Mesendoderm (in vitro differentiated cells): ENCODE data around the gene DPYD.
A peak's percentile ranks its signal among the peaks of the same experiment; 100 is the strongest.

ENCODE experiments used
- DNase-seq: peaks from one replicate; pipeline ENCODE4 v3.0.0; 2013
- H2AK5ac ChIP-seq: 2 replicates; pipeline ENCODE4 v1.6.1; 2013; ENCODE audit warnings: low read length, inconsistent platforms
- H2BK120ac ChIP-seq: 2 replicates; pipeline ENCODE4 v1.6.1; 2013; ENCODE audit warnings: low read depth, mild to moderate bottlenecking, low read length, moderate library complexity, mixed read lengths
- H2BK15ac ChIP-seq: replicated peaks from 2 replicates; pipeline ENCODE4 v1.6.1; 2013; ENCODE audit warnings: low read depth, mild to moderate bottlenecking, moderate library complexity
- H2BK5ac ChIP-seq: 2 replicates; pipeline ENCODE4 v1.6.1; 2013; ENCODE audit warnings: low read length, inconsistent platforms
- H3K18ac ChIP-seq: 2 replicates; pipeline ENCODE4 v1.6.1; 2013; ENCODE audit warnings: mild to moderate bottlenecking, low read length, mixed read lengths
- H3K23ac ChIP-seq: one replicate; pipeline ENCODE4 v1.6.1; 2013; ENCODE audit warnings: low read length
- H3K27ac ChIP-seq: 2 replicates; pipeline ENCODE4 v1.5.1; 2013; ENCODE audit warnings: low read depth, mild to moderate bottlenecking, inconsistent platforms, low read length, moderate library complexity
- H3K27me3 ChIP-seq: 2 replicates; pipeline ENCODE4 v1.6.1; 2013; ENCODE audit warnings: low read length, control low read depth, mild to moderate bottlenecking, inconsistent platforms; ENCODE audit not compliant: insufficient read depth, poor library complexity
- H3K36me3 ChIP-seq: 2 replicates; pipeline ENCODE4 v1.6.1; 2013; ENCODE audit warnings: low read length, inconsistent platforms; ENCODE audit not compliant: control insufficient read depth, insufficient read depth
- H3K4ac ChIP-seq: one replicate; pipeline ENCODE4 v1.6.1; 2013; ENCODE audit warnings: low read depth, mild to moderate bottlenecking, low read length, moderate library complexity
- H3K4me1 ChIP-seq: 2 replicates; pipeline ENCODE4 v1.6.1; 2013; ENCODE audit warnings: low read depth, low read length, inconsistent platforms; ENCODE audit not compliant: control insufficient read depth
- H3K4me2 ChIP-seq: 2 replicates; pipeline ENCODE4 v1.6.1; 2013; ENCODE audit warnings: low read length
- H3K4me3 ChIP-seq: 2 replicates; pipeline ENCODE4 v1.5.1; 2013; ENCODE audit warnings: mild to moderate bottlenecking, low read length
- H3K56ac ChIP-seq: one replicate; pipeline ENCODE4 v1.6.1; 2013; ENCODE audit warnings: low read length
- H3K79me1 ChIP-seq: 2 replicates; pipeline ENCODE4 v1.6.1; 2013; ENCODE audit warnings: low read length, inconsistent platforms
- H3K79me2 ChIP-seq: 2 replicates; pipeline ENCODE4 v1.6.1; 2013; ENCODE audit warnings: mild to moderate bottlenecking, low read length; ENCODE audit not compliant: control insufficient read depth, insufficient read depth
- H3K9ac ChIP-seq: 2 replicates; pipeline ENCODE4 v1.6.1; 2013; ENCODE audit warnings: low read length, inconsistent platforms
- H4K5ac ChIP-seq: one replicate; pipeline ENCODE4 v1.6.1; 2013; ENCODE audit warnings: low read length
- H4K8ac ChIP-seq: one replicate; pipeline ENCODE4 v1.6.1; 2013; ENCODE audit warnings: low read depth, mild to moderate bottlenecking, control low read depth, low read length, moderate library complexity
- WGBS: extraction: QIAGEN DNeasy Blood & Tissue Kit; methylation state at CpG from one replicate; pipeline ENCODE4 v1.1.7; 2013; ENCODE audit warnings: low lambda C conversion rate, missing lambda C conversion rate; ENCODE audit not compliant: insufficient coverage; ENCODE audit errors: extremely low coverage; 5-methylcytosine and 5-hydroxymethylcytosine counted together

The DPYD gene

DNA sequence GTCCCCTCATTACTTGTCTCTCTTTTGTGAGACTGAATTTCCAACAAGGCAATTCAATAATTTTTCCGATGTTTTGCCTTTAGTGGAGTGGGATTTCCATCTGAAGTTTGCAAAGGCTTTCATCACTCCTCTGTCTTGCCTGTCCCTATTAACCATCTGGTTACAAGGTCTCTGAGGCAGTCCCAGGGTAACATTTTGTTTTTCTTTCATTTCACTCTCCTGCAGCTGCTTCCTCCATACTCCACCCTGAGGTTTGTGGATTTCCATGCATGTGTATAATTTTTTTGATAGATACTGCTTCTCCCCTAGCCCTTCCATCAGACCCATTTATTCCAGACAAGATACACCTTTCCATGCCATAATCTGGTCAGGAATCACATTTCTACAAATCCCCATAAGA is 832.4 kb downstream of the DPYD start:
- Histone ChIP-seq H4K5ac (no peak overlapping the region), H2BK5ac (no peak overlapping the region), H3K4me3 (no peak overlapping the region), H4K8ac (no peak overlapping the region), H3K4ac (no peak overlapping the region), H3K23ac (no peak overlapping the region), H3K27me3 (no peaks in the 10 kb centered on the region), H2AK5ac (no peak overlapping the region), H3K27ac (no peak overlapping the region), H2BK15ac (no peak overlapping the region), H3K36me3 (no peaks in the 10 kb centered on the region), H3K4me2 (no peak overlapping the region), H3K79me2 (no peaks in the 10 kb centered on the region), H3K4me1 (no peaks in the 10 kb centered on the region), H2BK120ac (no peak overlapping the region), H3K56ac (no peak overlapping the region), H3K9ac (no peak overlapping the region), H3K79me1 (no peaks in the 10 kb centered on the region), H3K18ac (no peak overlapping the region)
- no CpG with 5 or more reads among the region's 1 CpG for WGBS
- no peak for DNase-seq

DNA sequence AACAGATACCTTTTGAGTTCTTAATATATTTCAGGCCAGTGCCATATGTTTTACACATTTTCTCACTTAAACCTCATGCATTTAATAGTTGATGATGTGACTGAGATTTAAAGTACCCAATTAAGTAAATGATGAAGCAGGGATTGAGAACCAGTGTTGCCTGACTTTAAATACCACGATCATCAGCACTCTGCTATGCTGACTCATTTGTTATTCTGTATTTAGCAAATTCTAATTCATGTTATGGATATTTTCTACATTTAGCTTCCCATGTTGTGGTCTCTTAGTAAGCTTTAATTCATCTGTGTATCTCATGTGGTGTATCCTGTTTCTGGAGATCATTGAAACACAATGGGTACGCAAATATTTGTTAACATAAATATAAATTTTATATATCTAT is 836.3 kb downstream of the DPYD start:
- H3K4me2 ChIP-seq: no peak overlapping the region
- no peak overlapping the region for H2BK120ac ChIP-seq
- no peak overlapping the region for H2AK5ac ChIP-seq
- no peak overlapping the region for H2BK5ac ChIP-seq
- no peaks in the 10 kb centered on the region for H3K4me1 ChIP-seq
- H3K27me3 ChIP-seq: no peaks in the 10 kb centered on the region
- no peak overlapping the region for H2BK15ac ChIP-seq
- no peak overlapping the region for H3K9ac ChIP-seq
- DNase-seq: no peak
- no peak overlapping the region for H3K56ac ChIP-seq
- no peaks in the 10 kb centered on the region for H3K79me2 ChIP-seq
- no peak overlapping the region for H3K18ac ChIP-seq
- H4K5ac ChIP-seq: no peak overlapping the region
- no peaks in the 10 kb centered on the region for H3K79me1 ChIP-seq
- no CpG with 5 or more reads among the region's 2 CpGs for WGBS
- H3K36me3 ChIP-seq: no peaks in the 10 kb centered on the region
- H3K23ac ChIP-seq: no peak overlapping the region
- no peak overlapping the region for H3K27ac ChIP-seq
- H4K8ac ChIP-seq: no peak overlapping the region
- H3K4me3 ChIP-seq: no peak overlapping the region
- H3K4ac ChIP-seq: no peak overlapping the region

DNA sequence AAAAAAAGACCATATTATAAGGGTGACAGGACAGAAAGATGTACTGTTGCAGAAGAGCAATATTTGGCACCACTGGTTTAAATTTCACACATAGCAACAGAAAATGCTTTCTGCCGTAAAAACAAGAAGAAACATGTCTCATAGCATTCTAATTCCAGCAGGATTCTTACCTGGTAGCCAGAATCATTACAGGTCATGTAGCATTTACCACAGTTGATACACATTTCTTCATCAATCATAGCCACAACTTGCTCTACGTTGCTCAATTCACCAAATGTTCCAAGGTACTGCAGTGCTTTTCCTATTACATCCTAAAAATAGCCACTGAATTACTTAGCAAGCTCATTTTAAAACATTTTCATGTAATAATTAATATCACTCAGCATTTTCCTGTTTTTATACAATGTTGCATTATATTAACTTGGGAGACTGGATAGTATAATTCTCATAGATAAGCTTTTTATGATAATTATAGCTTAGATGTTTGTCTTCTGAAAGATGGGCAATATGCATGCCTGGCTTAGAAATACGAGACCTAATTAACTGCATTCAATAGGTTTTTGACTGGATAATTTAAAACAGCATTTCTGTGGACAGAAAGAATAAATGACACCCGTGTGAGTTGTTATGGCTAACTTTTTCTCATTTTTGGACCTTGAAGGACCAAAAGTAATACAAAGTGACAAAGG is 838.5 kb downstream of the DPYD start:
- H3K18ac ChIP-seq: no peak overlapping the region
- H2BK15ac ChIP-seq: no peak overlapping the region
- H3K4me3 ChIP-seq: no peak overlapping the region
- H4K5ac ChIP-seq: no peak overlapping the region
- H3K4ac ChIP-seq: no peak overlapping the region
- H3K9ac ChIP-seq: no peak overlapping the region
- no peak overlapping the region for H2BK5ac ChIP-seq
- no peak overlapping the region for H3K56ac ChIP-seq
- H3K4me2 ChIP-seq: no peak overlapping the region
- no peaks in the 10 kb centered on the region for H3K27me3 ChIP-seq
- H3K36me3 ChIP-seq: no peaks in the 10 kb centered on the region
- no peak overlapping the region for H2BK120ac ChIP-seq
- no peak for DNase-seq
- no peaks in the 10 kb centered on the region for H3K79me2 ChIP-seq
- WGBS: no CpG with 5 or more reads among the region's 4 CpGs
- H3K23ac ChIP-seq: no peak overlapping the region
- H2AK5ac ChIP-seq: no peak overlapping the region
- H3K27ac ChIP-seq: no peak overlapping the region
- no peaks in the 10 kb centered on the region for H3K79me1 ChIP-seq
- H3K4me1 ChIP-seq: no peaks in the 10 kb centered on the region
- no peak overlapping the region for H4K8ac ChIP-seq

DNA sequence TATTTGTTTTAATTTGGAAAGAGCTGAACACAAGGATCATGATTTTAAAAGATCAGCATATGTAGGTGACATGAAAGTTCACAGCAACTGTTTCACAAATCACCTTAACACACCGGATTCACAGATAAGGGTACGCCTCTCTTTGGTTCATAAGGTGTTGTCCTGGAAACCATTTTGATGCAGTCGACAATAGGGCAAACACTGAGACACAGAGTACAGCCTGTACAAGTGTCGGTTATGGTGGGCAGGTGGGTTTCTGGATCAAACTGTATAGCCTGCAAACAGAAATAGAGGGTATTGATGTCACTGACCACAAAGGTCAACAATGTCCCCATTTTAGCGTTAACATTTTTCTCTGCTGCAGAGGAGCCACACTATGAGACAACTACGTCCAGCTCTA is 842.0 kb downstream of the DPYD start:
- Histone ChIP-seq H3K4me3 (no peak overlapping the region), H3K4me1 (no peaks in the 10 kb centered on the region), H3K79me2 (no peaks in the 10 kb centered on the region), H3K4ac (no peak overlapping the region), H3K27ac (no peak overlapping the region), H2BK120ac (no peak overlapping the region), H3K56ac (no peak overlapping the region), H2AK5ac (no peak overlapping the region), H2BK5ac (no peak overlapping the region), H3K23ac (no peak overlapping the region), H3K79me1 (no peaks in the 10 kb centered on the region), H3K36me3 (no peaks in the 10 kb centered on the region), H3K18ac (no peak overlapping the region), H3K9ac (no peak overlapping the region), H4K8ac (no peak overlapping the region), H4K5ac (no peak overlapping the region), H3K4me2 (no peak overlapping the region), H2BK15ac (no peak overlapping the region), H3K27me3 (no peaks in the 10 kb centered on the region)
- WGBS: no CpG with 5 or more reads among the region's 6 CpGs
- no peak for DNase-seq

DNA sequence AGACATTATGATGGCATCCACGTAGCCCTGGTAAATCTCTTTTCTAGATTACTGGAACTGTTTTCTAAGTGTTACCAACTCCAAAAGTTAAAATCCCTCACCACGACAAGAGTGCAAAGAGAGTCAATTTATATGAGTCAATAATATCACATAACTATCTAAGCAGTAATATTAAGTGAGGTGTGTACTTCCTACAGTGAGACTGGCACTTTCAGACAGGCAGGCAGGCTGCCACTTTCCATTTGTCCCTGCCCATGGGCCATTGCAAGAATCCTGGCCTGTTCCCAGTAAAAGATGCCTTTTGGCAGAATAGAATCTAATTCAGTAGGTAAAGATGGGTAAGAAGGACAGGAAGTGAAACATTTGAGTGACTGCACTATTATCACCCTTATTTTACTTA is 843.6 kb downstream of the DPYD start:
- Histone ChIP-seq H3K4me2 (no peak overlapping the region), H3K56ac (no peak overlapping the region), H2AK5ac (no peak overlapping the region), H3K4ac (no peak overlapping the region), H3K23ac (no peak overlapping the region), H3K79me1 (no peaks in the 10 kb centered on the region), H3K27ac (no peak overlapping the region), H2BK15ac (no peak overlapping the region), H4K8ac (no peak overlapping the region), H3K27me3 (no peaks in the 10 kb centered on the region), H3K18ac (no peak overlapping the region), H4K5ac (no peak overlapping the region), H2BK5ac (no peak overlapping the region), H3K4me1 (no peaks in the 10 kb centered on the region), H3K36me3 (no peaks in the 10 kb centered on the region), H3K4me3 (no peak overlapping the region), H2BK120ac (no peak overlapping the region), H3K9ac (no peak overlapping the region), H3K79me2 (no peaks in the 10 kb centered on the region)
- WGBS: no CpG with 5 or more reads among the region's 2 CpGs
- DNase-seq: no peak

DNA sequence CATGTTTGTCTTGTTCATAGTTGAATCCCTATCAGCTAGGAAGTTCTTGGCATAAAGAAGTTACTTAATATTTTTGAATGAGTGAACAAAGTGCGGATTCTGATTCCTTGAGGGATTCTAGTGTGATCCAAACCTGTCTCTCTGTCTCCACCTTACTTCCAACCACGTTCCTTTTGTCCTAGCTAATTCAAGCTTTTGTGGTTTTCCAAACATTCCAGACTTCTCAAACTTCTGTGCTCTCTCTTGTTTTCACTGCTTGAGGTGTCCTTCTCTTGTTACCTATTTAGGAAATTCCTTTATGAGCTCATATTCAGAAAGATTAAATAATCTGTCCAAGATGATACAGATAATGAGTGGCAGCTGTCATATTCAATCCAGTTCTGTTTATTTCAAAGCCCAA is 846.1 kb downstream of the DPYD start:
- no peak overlapping the region for H3K27ac ChIP-seq
- no peak overlapping the region for H2BK5ac ChIP-seq
- peak overlapping the region; percentile 93 for H4K8ac ChIP-seq
- no peak overlapping the region for H3K4ac ChIP-seq
- no peak for DNase-seq
- no peak overlapping the region for H2BK15ac ChIP-seq
- no peak overlapping the region for H3K18ac ChIP-seq
- no peaks in the 10 kb centered on the region for H3K27me3 ChIP-seq
- no peak overlapping the region for H3K56ac ChIP-seq
- H3K79me2 ChIP-seq: no peaks in the 10 kb centered on the region
- H3K36me3 ChIP-seq: no peaks in the 10 kb centered on the region
- H4K5ac ChIP-seq: no peak overlapping the region
- no peaks in the 10 kb centered on the region for H3K79me1 ChIP-seq
- no peaks in the 10 kb centered on the region for H3K4me1 ChIP-seq
- no peak overlapping the region for H3K9ac ChIP-seq
- H2BK120ac ChIP-seq: no peak overlapping the region
- no peak overlapping the region for H3K4me2 ChIP-seq
- no peak overlapping the region for H2AK5ac ChIP-seq
- H3K23ac ChIP-seq: no peak overlapping the region
- no CpG with 5 or more reads among the region's 2 CpGs for WGBS
- H3K4me3 ChIP-seq: no peak overlapping the region
